Fibroblast of pulmonary artery (primary cell): ENCODE data around the gene GIMAP7.
"Not testable (repeated sequence)": the region's sequence is repeated elsewhere in the genome, so short reads cannot be mapped to it uniquely, and the experiment has no call there.

ENCODE experiments used
- DNase-seq: peaks from one replicate; pipeline ENCODE4 v3.0.0-alpha.2; 2010; ENCODE audit warnings: low read depth
- H3K4me3 ChIP-seq: replicated peaks from 2 replicates; pipeline ENCODE4 v1.5.1; 2011; ENCODE audit warnings: low read depth, mild to moderate bottlenecking, control low read depth, low read length, moderate library complexity
- CTCF ChIP-seq: IDR thresholded peaks from 2 replicates; pipeline ENCODE4 v1.5.1; 2011; ENCODE audit warnings: mild to moderate bottlenecking, control low read depth, low read length, inconsistent platforms; ENCODE audit errors: missing control alignments

GIMAP7 gene

GRCh38 chr7:150487625-150488024, 27.0 kb upstream of the GIMAP7 start:
- no peak for TF ChIP-seq CTCF
- no peak overlapping the region for H3K4me3 ChIP-seq
- DNase-seq, result no peak

GRCh38 chr7:150489782-150490181, 24.9 kb upstream of the GIMAP7 start:
- no peak overlapping the region for H3K4me3 ChIP-seq
- no peak for DNase-seq

GRCh38 chr7:150493442-150493841, 21.2 kb upstream of the GIMAP7 start:
- DNase-seq, H3K4me3 ChIP-seq: not testable (repeated sequence)

More at GRCh38 chr7:150489782-150490181, 24.9 kb upstream of the GIMAP7 start:
- no peak for TF ChIP-seq CTCF

- no peak overlapping the region for H3K4me3 ChIP-seq
- no peak for TF ChIP-seq CTCF
- no peak for DNase-seq
Observed at GRCh38 chr7:150502519-150502918, 12.2 kb upstream of the GIMAP7 start.

GRCh38 chr7:150503155-150503554, 11.5 kb upstream of the GIMAP7 start:
- no peak for TF ChIP-seq CTCF
- H3K4me3 ChIP-seq, result no peak overlapping the region
- no peak for DNase-seq

- no peak for TF ChIP-seq CTCF
- H3K4me3 ChIP-seq, result no peak overlapping the region
- DNase-seq, result no peak
Observed at GRCh38 chr7:150503581-150503980, 11.1 kb upstream of the GIMAP7 start.

GRCh38 chr7:150507947-150508602, 6.6 kb upstream of the GIMAP7 start:
- TF ChIP-seq CTCF, result no peak
- H3K4me3 ChIP-seq, result no peak overlapping the region
- DNase-seq, result no peak
